Activated naive CD4-positive, alpha-beta T cell treated with anti-CD3 and anti-CD28 coated beads, Interleukin-2, amount 50 U/mL, for 72 hours (primary cell): ENCODE data around the gene TBC1D22A. TPM values are rescaled to one million over a fixed set of nuclear protein-coding genes. Genes with fewer than 3 reads are reported as not detected.

ENCODE experiments used
- ATAC-seq, 2 donors: fragments of 150-1000 bp; cut with Tn5 transposase; 2 replicates each; pipeline ENCODE4 v1.10.0; 2021; ENCODE audit warnings: mild to moderate bottlenecking in 2 of 2, moderate library complexity in 2 of 2
- DNase-seq, 2 donors: peaks; one replicate each; pipeline ENCODE4 v3.0.0; 2021 to 2022; ENCODE audit warnings: low spot score in 2 of 2
- H3K27ac Mint-ChIP-seq, 2 donors: one replicate each; pipeline ENCODE4 v1.8.0; 2022; ENCODE audit warnings: mild to moderate bottlenecking in 2 of 2, mixed read lengths in 2 of 2
- H3K36me3 Mint-ChIP-seq, 2 donors: one replicate each; pipeline ENCODE4 v1.8.0; 2022; ENCODE audit warnings: mixed read lengths in 2 of 2
- H3K9me3 Mint-ChIP-seq, 2 donors: one replicate each; pipeline ENCODE4 v1.8.0; 2022; ENCODE audit warnings: mixed read lengths in 2 of 2
- total RNA-seq, 2 donors: library from RNA; stranded (reverse); gene quantifications; one replicate each; pipeline ENCODE4 v1.2.3, GENCODE V29; 2022

Gene TBC1D22A
- total RNA-seq, 2 donors from 2014 or later: 17.8 to 50.8 TPM

- ATAC-seq (no peak), DNase-seq (no peak)
- H3K27ac Mint-ChIP-seq: no peak overlapping the region
- H3K9me3 Mint-ChIP-seq: peaks cover 0 to 4% of the 10 kb centered on the region in 2 donors
- peaks cover 7 to 33% of the 10 kb centered on the region in 2 donors for H3K36me3 Mint-ChIP-seq
Observed at GRCh38 chr22:47093720-47094119, 331.3 kb downstream of the TBC1D22A start.

GRCh38 chr22:47094861-47095330 is 332.4 kb downstream of the TBC1D22A start:
- peaks cover 7 to 33% of the 10 kb centered on the region in 2 donors for H3K36me3 Mint-ChIP-seq
- ATAC-seq (peak; percentile 43 to 58), DNase-seq (no peak)
- peaks cover 0 to 4% of the 10 kb centered on the region in 2 donors for H3K9me3 Mint-ChIP-seq
- no peak overlapping the region for H3K27ac Mint-ChIP-seq

GRCh38 chr22:47095395-47096122 is 333.1 kb downstream of the TBC1D22A start:
- ATAC-seq: peak; percentile 41 to 46
- H3K9me3 Mint-ChIP-seq: peaks cover 0 to 4% of the 10 kb centered on the region in 2 donors
- H3K36me3 Mint-ChIP-seq: peaks cover 7 to 33% of the 10 kb centered on the region in 2 donors
- no peak for DNase-seq
- H3K27ac Mint-ChIP-seq: peak overlapping the region in 1 of 2 donors; percentile 74

- no peaks in the 10 kb centered on the region for H3K9me3 Mint-ChIP-seq
- DNase-seq: no peak
- no peak for ATAC-seq
- peaks cover 0 to 11% of the 10 kb centered on the region in 2 donors for H3K36me3 Mint-ChIP-seq
- H3K27ac Mint-ChIP-seq: peak overlapping the region in 1 of 2 donors; percentile 46
Observed at GRCh38 chr22:47098121-47098520, 335.7 kb downstream of the TBC1D22A start.

- DNase-seq: no peak
- no peak for ATAC-seq
- no peaks in the 10 kb centered on the region for H3K9me3 Mint-ChIP-seq
- peaks cover 0 to 11% of the 10 kb centered on the region in 2 donors for H3K36me3 Mint-ChIP-seq
- H3K27ac Mint-ChIP-seq: peak overlapping the region in 1 of 2 donors; percentile 46
Observed at GRCh38 chr22:47098554-47098953, 336.1 kb downstream of the TBC1D22A start.

- Mint-ChIP-seq H3K27ac (no peak overlapping the region), H3K9me3 (no peaks in the 10 kb centered on the region), H3K36me3 (peaks cover 0 to 5% of the 10 kb centered on the region in 2 donors)
- ATAC-seq (no peak), DNase-seq (no peak)
Observed at GRCh38 chr22:47100019-47100418, 337.6 kb downstream of the TBC1D22A start.

GRCh38 chr22:47100646-47101200 is 338.3 kb downstream of the TBC1D22A start:
- no peak for ATAC-seq

GRCh38 chr22:47101321-47101885 is 339.0 kb downstream of the TBC1D22A start:
- ATAC-seq (no peak), DNase-seq (no peak)
- no peak overlapping the region for H3K27ac Mint-ChIP-seq
- H3K36me3 Mint-ChIP-seq: no peaks in the 10 kb centered on the region
- no peaks in the 10 kb centered on the region for H3K9me3 Mint-ChIP-seq

More at GRCh38 chr22:47100646-47101200, 338.3 kb downstream of the TBC1D22A start:
- DNase-seq: no peak
- Mint-ChIP-seq H3K36me3 (peaks cover 0 to 5% of the 10 kb centered on the region in 2 donors), H3K9me3 (no peaks in the 10 kb centered on the region), H3K27ac (no peak overlapping the region)

- Mint-ChIP-seq H3K36me3 (no peaks in the 10 kb centered on the region), H3K27ac (no peak overlapping the region), H3K9me3 (no peaks in the 10 kb centered on the region)
- DNase-seq (no peak), ATAC-seq (no peak)
Observed at GRCh38 chr22:47102081-47102480, 339.6 kb downstream of the TBC1D22A start.

GRCh38 chr22:47102648-47103047 is 340.2 kb downstream of the TBC1D22A start:
- Mint-ChIP-seq H3K36me3 (no peaks in the 10 kb centered on the region), H3K27ac (no peak overlapping the region), H3K9me3 (no peaks in the 10 kb centered on the region)
- DNase-seq (no peak), ATAC-seq (no peak)

- Mint-ChIP-seq H3K36me3 (no peaks in the 10 kb centered on the region), H3K9me3 (no peaks in the 10 kb centered on the region), H3K27ac (no peak overlapping the region)
- ATAC-seq (no peak), DNase-seq (no peak)
Observed at GRCh38 chr22:47105085-47105484, 342.6 kb downstream of the TBC1D22A start.

GRCh38 chr22:47106806-47107205 is 344.4 kb downstream of the TBC1D22A start:
- H3K36me3 Mint-ChIP-seq: no peaks in the 10 kb centered on the region
- DNase-seq (no peak), ATAC-seq (peak in 1 of 2 donors; percentile 64)
- H3K27ac Mint-ChIP-seq: peak overlapping the region in 1 of 2 donors; percentile 15
- no peaks in the 10 kb centered on the region for H3K9me3 Mint-ChIP-seq

- H3K9me3 Mint-ChIP-seq: no peaks in the 10 kb centered on the region
- no peaks in the 10 kb centered on the region for H3K36me3 Mint-ChIP-seq
- no peak overlapping the region for H3K27ac Mint-ChIP-seq
- ATAC-seq: peak; percentile 45 to 62
- DNase-seq: no peak
Observed at GRCh38 chr22:47107431-47107830, 345.0 kb downstream of the TBC1D22A start.

- H3K27ac Mint-ChIP-seq: no peak overlapping the region
- no peak for ATAC-seq
- H3K9me3 Mint-ChIP-seq: no peaks in the 10 kb centered on the region
Observed at GRCh38 chr22:47110817-47111443, 348.5 kb downstream of the TBC1D22A start.

GRCh38 chr22:47111626-47112581 is 349.5 kb downstream of the TBC1D22A start:
- H3K9me3 Mint-ChIP-seq: no peaks in the 10 kb centered on the region
- H3K27ac Mint-ChIP-seq: no peak overlapping the region
- ATAC-seq (no peak), DNase-seq (no peak)
- no peaks in the 10 kb centered on the region for H3K36me3 Mint-ChIP-seq

More at GRCh38 chr22:47110817-47111443, 348.5 kb downstream of the TBC1D22A start:
- no peaks in the 10 kb centered on the region for H3K36me3 Mint-ChIP-seq
- DNase-seq: no peak

GRCh38 chr22:47112582-47112965 is 350.1 kb downstream of the TBC1D22A start:
- Mint-ChIP-seq H3K36me3 (no peaks in the 10 kb centered on the region), H3K27ac (peak overlapping the region in 1 of 2 donors; percentile 22), H3K9me3 (no peaks in the 10 kb centered on the region)
- ATAC-seq (no peak), DNase-seq (no peak)
